GM21723 (cell line): ENCODE data around the gene PDS5B.
A peak's percentile ranks its signal among the peaks of the same experiment; 100 is the strongest.
"Not testable (repeated sequence)": the region's sequence is repeated elsewhere in the genome, so short reads cannot be mapped to it uniquely, and the experiment has no call there.

Experiments used
- ATAC-seq: cut with Tn5 transposase; IDR thresholded peaks from one replicate; pipeline ENCODE4 v1.9.1; 2021; ENCODE audit warnings: mild to moderate bottlenecking, moderate library complexity; ENCODE audit not compliant: unreplicated experiment

Gene PDS5B

DNA sequence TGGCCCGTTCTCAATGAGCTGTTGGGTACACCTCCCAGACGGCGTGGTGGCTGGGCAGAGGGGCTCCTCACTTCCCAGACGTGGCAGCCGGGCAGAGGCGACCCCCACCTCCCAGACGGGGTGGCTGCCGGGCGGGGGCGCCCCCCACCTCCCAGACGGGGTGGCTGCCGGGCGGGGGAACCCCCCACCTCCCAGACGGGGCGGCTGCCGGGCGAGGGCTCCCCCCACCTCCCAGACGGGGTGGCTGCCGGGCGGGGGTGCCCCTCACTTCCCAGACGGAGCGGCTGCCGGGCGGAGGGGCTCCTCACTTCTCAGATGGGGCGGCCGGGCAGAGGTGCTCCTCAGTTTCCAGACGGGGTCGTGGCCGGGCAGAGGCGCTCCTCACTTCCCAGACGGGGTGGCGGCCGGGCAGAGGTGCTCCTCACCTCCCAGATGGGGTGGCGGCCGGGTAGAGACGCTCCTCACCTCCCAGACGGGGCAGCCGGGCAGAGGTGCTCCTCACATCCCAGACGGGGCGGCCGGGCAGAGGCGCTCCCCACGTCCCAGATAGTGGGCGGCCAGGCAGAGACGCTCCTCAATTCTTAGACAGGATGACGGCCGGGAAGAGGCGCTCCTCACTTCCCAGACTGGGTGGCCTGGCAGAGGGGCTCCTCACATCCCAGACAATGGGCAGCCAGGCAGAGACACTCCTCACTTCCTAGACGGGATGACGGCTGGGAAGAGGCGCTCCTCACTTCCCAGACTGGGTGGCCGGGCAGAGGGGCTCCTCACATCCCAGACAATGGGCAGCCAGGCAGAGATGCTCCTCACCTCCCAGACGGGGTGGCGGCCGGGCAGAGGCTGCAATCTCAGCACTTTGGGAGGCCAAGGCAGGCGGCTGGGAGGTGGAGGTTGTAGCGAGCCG lies 135.1 kb downstream of the PDS5B start:
- ATAC-seq = not testable (repeated sequence)

DNA sequence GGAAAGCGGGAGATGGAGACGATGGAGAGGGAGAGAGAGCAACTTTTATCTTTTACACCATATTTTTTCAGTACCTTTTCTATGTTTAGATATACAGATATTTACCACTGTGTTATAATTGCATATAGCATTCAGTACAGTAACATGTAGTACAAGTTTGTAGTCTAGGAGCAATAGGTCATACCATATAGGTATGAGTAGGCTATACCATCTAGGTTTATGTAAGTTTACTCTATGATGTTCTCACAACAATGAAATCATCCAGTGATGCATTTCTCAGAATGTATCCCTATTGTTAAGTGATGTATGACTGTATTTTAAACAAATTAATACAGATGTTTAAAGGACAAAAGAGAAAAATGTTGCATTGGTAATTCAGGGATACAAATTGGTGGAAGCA lies 136.1 kb downstream of the PDS5B start:
- no peak for ATAC-seq

DNA sequence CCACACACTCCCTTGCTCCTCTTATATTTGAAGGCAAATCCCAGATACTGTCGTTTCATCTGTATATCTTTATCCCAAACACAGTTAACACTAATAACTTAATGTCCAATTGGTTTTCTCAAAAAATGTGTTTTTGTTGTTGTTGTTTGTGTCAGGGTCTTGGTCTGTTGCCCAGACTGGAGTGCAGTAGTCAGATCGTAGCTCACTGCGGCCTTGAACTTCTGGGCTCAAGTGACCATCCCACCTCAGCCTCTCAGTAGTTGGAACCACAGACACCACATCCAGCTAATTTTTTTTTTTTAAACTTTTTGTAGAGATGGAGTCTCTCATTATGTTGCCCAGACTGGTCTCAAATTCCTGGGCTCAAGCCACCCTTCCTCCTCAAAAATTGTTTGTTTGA lies 137.7 kb downstream of the PDS5B start:
- no peak for ATAC-seq

DNA sequence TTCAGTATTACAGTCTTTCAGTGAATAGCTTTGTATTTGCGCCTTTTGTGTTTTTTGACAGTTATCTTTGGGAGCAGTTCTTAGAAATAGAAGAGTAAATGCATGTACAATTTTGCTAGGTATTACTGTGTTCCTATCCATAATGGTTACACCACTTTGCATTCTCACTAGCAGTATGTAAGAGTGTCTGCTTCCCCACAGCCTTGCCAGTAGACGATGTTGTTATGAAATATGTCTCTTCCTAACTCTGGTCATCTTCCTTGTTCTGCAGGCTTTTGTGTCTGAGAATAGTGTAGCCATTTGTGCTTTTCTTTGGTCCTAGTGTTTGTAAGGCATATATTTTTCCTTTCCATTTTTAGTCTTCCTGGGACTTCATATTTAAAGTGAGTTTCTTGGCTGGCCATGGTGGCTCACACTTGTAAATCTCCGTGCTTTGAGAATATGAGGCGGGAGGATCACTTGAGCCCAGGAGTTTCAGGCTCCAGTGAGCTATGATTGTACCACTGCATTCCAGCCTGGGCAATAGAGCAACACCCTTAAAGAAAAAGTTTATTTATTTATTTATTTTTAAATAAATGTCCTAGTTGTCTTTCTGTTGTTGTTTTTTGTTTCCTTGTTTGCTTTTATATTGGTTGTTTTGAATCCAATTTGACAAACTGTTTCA lies 140.3 kb downstream of the PDS5B start:
- ATAC-seq = no peak

DNA sequence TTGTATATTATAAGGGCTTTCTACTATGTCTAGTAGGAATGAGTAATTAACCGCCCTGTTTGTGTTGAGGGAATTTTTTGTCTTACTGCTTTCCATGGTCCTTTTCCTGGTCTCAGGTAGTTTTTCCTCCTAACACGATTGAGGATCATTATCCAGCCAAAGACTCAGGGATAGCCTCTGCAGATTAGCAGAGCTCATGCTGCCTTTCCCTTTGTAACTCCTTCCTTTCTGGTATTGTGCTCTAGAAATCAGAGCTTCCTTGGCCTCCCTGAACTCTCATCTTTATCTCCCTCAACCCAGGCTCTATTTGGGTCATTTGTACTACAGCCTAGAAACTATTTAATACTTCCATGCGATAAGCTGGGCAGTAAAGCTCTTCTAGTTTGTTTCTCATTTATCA lies 142.1 kb downstream of the PDS5B start:
- ATAC-seq = no peak

DNA sequence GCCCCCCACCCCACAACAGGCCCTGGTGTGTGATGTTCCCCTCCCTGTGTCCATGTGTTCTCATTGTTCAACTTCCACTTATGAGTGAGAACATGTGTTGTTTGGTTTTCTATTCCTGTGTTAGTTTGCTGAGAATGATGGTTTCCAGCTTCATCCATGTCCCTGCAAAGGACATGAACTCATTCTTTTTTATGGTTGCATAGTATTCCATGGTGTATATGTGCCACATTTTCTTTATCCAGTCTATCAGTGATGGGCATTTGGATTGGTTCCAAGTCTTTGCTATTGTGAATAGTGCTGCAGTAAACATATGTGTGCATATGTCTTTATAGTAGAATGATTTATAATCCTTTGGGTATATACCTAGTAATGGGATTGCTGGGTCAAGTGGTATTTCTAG lies 142.8 kb downstream of the PDS5B start:
- not testable (repeated sequence) for ATAC-seq

DNA sequence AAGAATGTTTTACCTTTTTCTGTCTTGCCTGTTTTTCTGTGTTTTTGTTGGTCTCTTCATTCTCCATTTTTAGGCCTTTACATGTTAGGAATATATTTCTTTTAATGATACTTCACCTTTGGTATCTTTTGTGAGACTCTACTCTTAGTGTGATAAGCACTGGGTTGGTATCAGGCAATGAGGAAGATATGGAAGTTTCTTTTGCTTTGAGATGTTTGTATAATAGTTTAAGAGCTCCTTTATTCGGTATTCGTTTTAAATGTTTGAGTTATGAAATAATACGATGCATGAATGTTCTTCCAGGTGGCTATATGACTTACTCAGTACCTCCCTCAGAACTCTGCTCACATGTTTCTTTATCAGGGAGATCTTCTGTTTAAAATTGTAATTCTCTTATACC lies 144.8 kb downstream of the PDS5B start:
- ATAC-seq = no peak

DNA sequence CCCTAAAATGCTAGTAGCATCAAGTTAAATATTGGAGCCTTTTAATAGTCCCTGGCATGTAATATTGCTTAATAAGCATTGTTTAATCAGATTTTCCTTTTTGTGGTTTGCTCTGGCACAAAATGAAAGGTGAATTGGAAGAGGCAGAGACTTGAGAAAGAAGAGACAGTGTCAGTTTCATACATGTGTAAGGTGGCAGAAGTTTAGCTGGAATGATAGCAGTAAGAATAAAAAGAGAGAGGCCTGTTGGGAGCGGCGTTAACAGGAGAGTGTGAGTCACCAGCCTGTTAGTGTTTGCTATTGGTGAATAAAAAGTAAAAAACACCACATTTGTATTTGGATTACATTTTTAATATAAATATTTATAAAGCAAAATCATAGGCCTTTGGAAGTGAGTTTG lies 145.3 kb downstream of the PDS5B start:
- no peak for ATAC-seq

DNA sequence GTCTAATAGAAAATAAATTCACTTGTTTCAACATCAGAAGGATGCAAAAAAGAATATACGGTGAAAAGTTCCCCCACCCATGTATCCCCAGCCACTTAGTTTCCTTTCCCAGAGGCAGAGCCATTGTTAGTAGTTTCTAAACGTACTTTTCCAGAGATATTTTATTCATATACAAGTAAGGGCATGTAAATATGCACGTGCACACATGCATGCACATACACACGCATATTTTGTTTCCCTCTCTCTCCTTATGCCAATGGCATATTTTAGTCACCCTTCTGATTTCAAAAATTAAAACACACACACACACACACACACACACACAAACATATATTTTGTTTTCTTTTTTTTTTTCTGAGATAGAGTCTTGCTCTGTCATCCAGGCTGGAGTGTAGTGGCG lies 147.4 kb downstream of the PDS5B start:
- ATAC-seq = no peak

DNA sequence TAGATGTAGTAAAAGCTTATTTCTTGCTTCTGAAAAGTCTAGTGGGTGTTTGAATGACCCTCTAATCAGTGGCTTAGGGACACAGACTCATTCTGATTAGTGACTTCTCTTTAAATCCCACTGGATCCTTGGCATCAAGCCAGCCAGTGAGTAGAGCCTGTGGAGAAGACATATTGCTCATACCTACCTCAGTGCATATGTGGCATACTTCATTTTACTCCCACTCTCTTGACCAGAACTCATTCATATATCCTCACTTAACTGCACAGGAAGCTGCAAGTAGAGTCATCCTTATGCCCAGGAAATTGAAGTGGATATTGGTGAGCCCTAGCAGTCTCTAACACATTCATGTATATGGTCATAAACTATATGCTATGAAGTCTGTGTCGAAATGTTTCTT lies 148.3 kb downstream of the PDS5B start:
- ATAC-seq = no peak

DNA sequence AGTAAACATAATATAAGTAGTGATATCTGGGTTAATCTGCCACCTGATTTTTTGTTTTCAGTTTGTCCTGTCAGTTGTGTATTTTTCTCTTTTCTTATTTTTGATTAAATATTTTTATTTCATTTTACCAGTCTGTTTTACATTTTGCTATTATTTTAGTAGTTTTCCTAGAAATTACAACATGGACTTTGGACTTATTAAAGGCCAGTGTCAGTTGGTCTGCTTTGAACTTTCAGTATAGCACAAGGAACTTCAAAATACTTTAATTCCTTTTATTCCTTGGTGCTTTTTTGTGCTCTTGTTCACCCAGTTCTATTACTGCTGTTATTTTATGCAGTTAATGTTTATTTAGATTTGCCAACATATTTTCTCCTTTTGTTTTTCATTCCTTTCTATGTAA lies 149.6 kb downstream of the PDS5B start:
- ATAC-seq = no peak

DNA sequence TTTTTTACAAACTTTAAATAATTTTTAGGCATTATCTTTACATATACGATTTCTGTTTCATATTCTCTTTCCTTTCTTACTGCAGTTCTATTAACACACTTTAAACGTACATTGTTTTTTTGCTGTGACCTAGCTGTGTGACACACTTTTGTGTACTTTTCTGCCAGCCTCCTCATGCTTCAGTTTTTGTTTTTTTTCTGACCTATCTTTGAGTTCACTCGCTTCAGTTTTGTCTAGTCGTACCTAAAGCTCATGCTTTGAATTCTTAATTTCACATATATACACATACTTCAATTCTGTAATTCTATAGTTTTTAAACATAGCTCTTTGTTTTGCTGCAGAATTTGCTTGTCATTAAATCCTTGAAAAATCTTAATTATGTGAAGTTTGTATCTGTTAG lies 150.4 kb downstream of the PDS5B start:
- ATAC-seq = no peak

DNA sequence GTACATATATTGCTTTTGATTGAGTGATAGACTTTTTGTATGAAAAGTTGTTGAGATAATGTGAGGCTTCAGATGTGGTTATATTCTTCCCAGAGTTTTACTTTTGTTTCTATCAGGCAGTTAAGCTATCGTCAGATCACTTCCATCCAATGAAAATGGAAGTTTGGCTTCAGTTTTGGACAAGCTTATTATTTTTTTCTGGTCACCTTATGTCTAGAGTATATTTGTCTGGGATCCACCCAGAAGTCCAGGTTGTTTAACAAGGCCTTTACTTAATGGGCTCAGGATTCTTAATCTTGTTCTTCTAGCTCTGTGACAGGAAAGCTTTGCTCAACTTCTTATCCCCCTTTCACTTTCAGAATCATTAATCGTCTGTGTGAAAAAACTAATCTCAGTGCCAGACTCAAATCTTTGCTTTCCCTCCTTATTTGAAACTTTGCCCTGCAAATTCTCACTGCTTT lies 150.9 kb downstream of the PDS5B start:
- peak; percentile 81 for ATAC-seq

DNA sequence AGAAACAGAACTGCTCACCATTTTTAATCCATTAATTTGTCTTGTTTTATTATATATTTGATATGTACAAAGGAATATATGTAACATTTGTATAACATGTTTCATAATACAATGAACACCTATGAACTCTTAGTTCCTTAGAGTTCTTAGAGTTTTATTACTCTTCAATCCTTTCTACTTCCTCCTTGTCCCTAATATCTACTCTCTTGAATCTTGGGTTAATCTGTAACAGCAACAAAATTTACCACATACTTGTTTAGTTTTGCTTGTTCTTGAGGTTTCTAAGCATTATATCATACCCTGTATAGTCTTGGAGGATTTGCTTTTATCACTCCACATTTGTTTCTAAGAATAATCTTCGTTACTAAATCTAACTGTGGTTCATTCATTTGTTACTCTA lies 151.4 kb downstream of the PDS5B start:
- ATAC-seq = peak; percentile 39

DNA sequence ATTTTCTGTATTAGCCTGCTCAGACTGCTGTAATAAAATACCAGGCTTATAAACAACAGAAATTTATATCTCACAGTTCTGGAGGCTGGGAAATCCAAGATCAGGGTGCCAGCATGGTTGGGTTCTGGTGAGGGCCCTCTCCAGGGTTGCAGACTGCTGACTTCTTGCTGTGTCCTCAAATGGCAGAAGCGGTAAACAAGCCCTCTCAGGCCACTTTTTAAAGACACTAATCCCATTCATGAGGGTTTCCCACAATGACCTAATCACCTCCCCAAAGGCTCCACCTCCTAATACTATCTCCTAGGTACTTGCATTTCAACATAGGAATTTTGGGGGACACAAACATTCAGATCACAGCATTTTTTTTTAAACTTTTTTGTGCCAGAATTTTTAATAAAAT lies 159.3 kb downstream of the PDS5B start:
- ATAC-seq = no peak

DNA sequence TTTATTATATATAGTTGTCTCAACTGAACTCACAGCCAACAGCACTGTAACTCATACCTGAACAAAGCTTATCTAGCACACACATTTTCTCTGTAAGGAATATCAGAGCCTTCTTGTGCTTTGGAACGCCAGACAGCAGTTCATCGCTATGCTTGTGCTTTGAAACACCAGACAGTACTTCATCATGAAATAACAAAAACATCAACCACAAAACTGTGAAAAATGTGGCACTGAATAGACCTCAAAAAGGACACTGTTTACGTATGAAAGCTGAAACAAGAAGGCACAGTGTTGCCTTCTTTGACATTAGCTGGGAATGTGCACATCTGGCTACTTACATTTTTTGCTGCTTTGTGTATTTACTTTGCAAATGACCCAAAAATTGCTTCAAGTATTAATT lies 160.2 kb downstream of the PDS5B start:
- no peak for ATAC-seq

DNA sequence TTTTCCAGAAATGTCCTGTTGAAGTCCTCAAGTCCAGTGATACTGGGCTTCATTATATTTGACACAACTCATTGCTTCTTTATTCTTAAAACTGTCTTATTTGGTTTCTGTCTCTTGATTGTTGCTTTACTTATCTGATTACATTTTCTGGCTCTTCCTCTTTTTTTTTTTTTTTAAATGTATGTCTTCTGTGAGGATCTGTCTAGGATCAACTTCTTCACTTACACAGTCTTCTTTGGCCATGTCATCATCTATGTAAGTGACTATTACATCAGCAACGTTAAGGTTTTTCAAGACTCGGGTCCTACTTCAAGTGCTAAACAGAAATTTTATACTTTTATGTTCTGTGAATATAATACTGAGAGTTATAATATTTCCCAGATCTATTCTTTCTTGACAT lies 162.1 kb downstream of the PDS5B start:
- no peak for ATAC-seq

DNA sequence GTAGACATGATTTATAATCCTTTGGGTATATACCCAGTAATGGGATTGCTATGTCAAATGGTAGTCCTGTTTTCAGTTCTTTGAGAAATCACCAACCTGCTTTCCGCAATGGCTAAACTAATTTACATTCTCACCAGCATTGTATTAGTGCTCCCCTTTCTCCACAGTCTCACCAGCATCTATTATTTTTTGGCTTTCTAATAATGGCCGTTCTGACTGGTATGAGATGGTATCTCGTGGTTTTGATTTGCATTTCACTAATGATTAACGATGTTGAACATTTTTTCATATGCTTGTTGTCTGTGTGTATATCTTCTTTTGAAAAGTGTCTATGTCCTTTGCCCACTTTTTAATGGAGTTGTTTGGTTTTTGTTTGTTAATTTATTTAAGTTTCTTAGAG lies 165.1 kb downstream of the PDS5B start:
- ATAC-seq = no peak

DNA sequence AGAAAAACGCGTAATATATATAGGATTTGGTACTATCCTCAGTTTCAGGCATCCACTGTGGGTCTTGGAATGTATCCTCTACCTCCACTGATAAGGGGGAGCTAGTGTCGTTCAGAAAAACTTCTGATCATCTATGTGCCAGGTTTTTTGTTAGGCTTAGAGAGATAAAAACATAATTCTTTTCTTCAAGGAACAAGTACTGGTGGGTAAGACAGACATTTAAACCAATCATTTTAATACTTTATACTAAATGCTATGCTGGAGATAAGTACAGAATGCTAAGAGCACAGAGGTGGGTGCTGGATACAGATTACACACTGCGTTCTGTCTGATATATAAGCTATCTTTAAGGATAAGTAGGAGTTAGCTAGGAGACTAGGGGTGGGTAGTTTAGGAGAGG lies 166.1 kb downstream of the PDS5B start:
- ATAC-seq = no peak

DNA sequence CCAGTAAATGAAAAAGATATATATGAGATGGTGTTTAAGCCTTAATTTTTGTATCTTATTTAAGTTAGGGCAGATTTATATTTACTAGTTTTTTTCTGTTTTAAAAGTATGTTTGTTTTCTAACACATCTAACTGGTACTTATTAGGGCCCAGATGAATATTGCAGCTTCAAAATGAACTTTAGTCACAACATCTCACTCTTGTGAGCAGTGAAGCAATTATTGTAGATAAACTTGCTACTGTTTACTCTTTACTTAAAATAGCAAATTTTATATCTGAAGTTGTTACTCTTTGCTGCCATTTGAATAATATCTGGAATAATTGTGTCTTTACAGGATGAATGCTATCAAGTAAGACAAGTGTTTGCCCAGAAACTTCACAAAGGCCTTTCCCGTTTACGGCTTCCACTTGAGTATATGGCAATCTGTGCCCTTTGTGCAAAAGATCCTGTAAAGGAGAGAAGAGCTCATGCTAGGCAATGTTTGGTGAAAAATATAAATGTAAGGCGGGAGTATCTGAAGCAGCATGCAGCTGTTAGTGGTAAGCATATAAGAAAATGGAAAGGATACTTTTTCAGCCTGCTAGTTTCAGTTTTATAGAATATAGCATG lies 166.8 kb downstream of the PDS5B start:
- no peak for ATAC-seq

DNA sequence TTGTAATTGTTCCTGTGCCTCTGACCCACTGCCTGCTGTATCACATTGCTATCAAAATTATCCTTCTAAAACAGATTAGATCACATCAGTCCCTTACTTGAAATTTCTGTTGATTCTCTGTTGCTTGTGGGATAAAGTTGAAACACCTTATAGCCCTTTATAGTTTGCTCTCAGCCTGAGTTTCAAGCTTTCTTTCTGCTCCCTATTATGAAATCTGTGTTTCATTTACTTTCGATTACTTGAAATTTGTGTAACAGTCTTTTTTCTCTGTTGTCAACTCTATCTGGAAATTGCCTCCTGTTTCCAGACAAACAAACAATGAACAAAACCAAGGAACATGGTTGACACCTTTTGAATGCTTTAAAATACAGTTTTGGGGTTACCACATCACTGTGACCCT lies 167.9 kb downstream of the PDS5B start:
- no peak for ATAC-seq

DNA sequence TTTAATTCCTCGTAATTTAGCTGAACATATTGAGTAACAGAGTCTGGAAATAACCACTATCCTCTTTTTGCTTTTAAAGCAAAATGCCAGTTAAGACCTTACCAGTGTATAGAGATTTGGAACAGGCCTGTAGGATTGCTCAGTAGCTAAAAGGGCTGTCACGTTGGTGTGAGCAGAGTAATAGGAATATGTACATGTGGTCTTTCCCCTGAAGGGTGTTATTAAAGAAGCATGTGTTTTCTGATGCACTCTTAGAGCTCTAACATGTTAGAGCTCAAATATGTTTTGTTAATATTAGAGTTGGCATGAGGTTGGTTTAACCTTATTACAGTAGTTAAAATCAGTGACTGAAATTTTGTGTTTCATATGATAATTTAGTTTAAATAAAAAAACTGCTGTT lies 172.9 kb downstream of the PDS5B start:
- ATAC-seq = no peak
